GM12878 (cell line): ENCODE data around the gene CTSF. TPM values are rescaled to one million over a fixed set of nuclear protein-coding genes. Genes with fewer than 3 reads are reported as not detected.

ENCODE experiments used
- BHLHE40 ChIP-seq, 2 experiments: fragments of 450-650 bp in 1 of 2; IDR thresholded peaks; 2 replicates each; pipeline ENCODE4 v1.6.1; 2011 to 2017; ENCODE audit warnings: low read depth in 2 of 2, borderline replicate concordance in 1 of 2, improper control_type of control experiment in 1 of 2, low read length in 1 of 2, mild to moderate bottlenecking in 1 of 2
- EGR1 ChIP-seq, 2 experiments: IDR thresholded peaks; 1 replicate in 1 of 2; 2 replicates in 1 of 2; pipeline ENCODE4 v1.6.1; 2011 to 2012; ENCODE audit warnings: low read depth in 2 of 2, low read length in 2 of 2, borderline replicate concordance in 1 of 2, mild to moderate bottlenecking in 1 of 2, moderate library complexity in 1 of 2
- ELK1 ChIP-seq: IDR thresholded peaks from 2 replicates; pipeline ENCODE4 v1.6.1; 2012; ENCODE audit warnings: low read depth, low read length, improper control_type of control experiment
- EP300 ChIP-seq, 2 experiments: fragments of 150-350 bp in 1 of 2; IDR thresholded peaks; 2 replicates each; pipeline ENCODE4 v1.6.1; 2011 to 2012; ENCODE audit warnings: low read depth in 2 of 2, low read length in 2 of 2, borderline replicate concordance in 1 of 2, improper control_type of control experiment in 1 of 2, inconsistent platforms in 1 of 2; ENCODE audit not compliant: control insufficient read depth in 1 of 2
- FOS ChIP-seq: IDR thresholded peaks from 3 replicates; pipeline ENCODE4 v1.6.1; 2011; ENCODE audit warnings: borderline replicate concordance; ENCODE audit not compliant: insufficient read length; ENCODE audit errors: extremely low read depth
- FOXK2 ChIP-seq: fragments of 450-650 bp; IDR thresholded peaks from 2 replicates; pipeline ENCODE4 v1.6.1; 2017; ENCODE audit warnings: mild to moderate bottlenecking, moderate library complexity
- FOXM1 ChIP-seq: IDR thresholded peaks from 2 replicates; pipeline ENCODE4 v1.6.1; 2012; ENCODE audit warnings: low read depth, mild to moderate bottlenecking, inconsistent platforms, low read length, moderate library complexity
- HCFC1 ChIP-seq: fragments of 150-350 bp; IDR thresholded peaks from 2 replicates; pipeline ENCODE4 v1.6.1; 2014; ENCODE audit warnings: low read length
- HDAC6 ChIP-seq: fragments of 200-600 bp; sonication (generic); IDR thresholded peaks from one replicate; pipeline ENCODE4 v1.8.0; 2017; ENCODE audit warnings: antibody characterized with exemption; ENCODE audit not compliant: unreplicated experiment
- IRF3 ChIP-seq: fragments of 450-650 bp; IDR thresholded peaks from 2 replicates; pipeline ENCODE4 v1.6.1; 2014; ENCODE audit warnings: mild to moderate bottlenecking
- JUNB ChIP-seq: IDR thresholded peaks from 2 replicates; pipeline ENCODE4 v1.6.1; 2016; ENCODE audit warnings: antibody characterized with exemption, mild to moderate bottlenecking
- MAX ChIP-seq: IDR thresholded peaks from 2 replicates; pipeline ENCODE4 v1.6.1; 2012; ENCODE audit warnings: low read depth, low read length, improper control_type of control experiment
- MYC ChIP-seq: IDR thresholded peaks from 2 replicates; pipeline ENCODE4 v1.6.1; 2011; ENCODE audit warnings: mild to moderate bottlenecking, low read length, moderate library complexity, inconsistent platforms; ENCODE audit not compliant: insufficient read depth, insufficient replicate concordance, insufficient read length, severe bottlenecking
- NFYB ChIP-seq: IDR thresholded peaks from 2 replicates; pipeline ENCODE4 v1.6.1; 2011; ENCODE audit warnings: low read depth, mild to moderate bottlenecking, low read length, improper control_type of control experiment, moderate library complexity; ENCODE audit not compliant: insufficient read depth
- NR2F1 ChIP-seq: fragments of 450-650 bp; conservative IDR thresholded peaks from 2 replicates; pipeline ENCODE4 v1.6.1; 2017; ENCODE audit warnings: mild to moderate bottlenecking
- RCOR1 ChIP-seq: conservative IDR thresholded peaks from 2 replicates; pipeline ENCODE4 v1.6.1; 2012; ENCODE audit warnings: low read depth, low read length, improper control_type of control experiment
- SIX5 ChIP-seq: IDR thresholded peaks from 2 replicates; pipeline ENCODE4 v1.6.1; 2011; ENCODE audit warnings: mild to moderate bottlenecking, low read depth, low read length, moderate library complexity; ENCODE audit not compliant: severe bottlenecking
- SKIL ChIP-seq: fragments of 450-650 bp; IDR thresholded peaks from 2 replicates; pipeline ENCODE4 v1.6.1; 2017; ENCODE audit warnings: mild to moderate bottlenecking, low read depth, inconsistent platforms; ENCODE audit not compliant: poor library complexity, severe bottlenecking
- SP1 ChIP-seq: IDR thresholded peaks from one replicate; pipeline ENCODE4 v1.6.1; 2011; ENCODE audit warnings: low read depth, low read length
- SPI1 ChIP-seq: IDR thresholded peaks from 2 replicates; pipeline ENCODE4 v1.6.1; 2011; ENCODE audit warnings: low read depth, mild to moderate bottlenecking, low read length, moderate library complexity, borderline replicate concordance; ENCODE audit not compliant: insufficient read depth
- SREBF1 ChIP-seq: IDR thresholded peaks from 2 replicates; pipeline ENCODE4 v1.6.1; 2012; ENCODE audit warnings: mild to moderate bottlenecking, low read length
- SRF ChIP-seq, 2 experiments: IDR thresholded peaks; 2 replicates each; pipeline ENCODE4 v1.6.1; 2011; ENCODE audit warnings: low read depth in 2 of 2, low read length in 2 of 2, mild to moderate bottlenecking in 1 of 2, moderate library complexity in 1 of 2
- TAF1 ChIP-seq: IDR thresholded peaks from 2 replicates; pipeline ENCODE4 v1.6.1; 2011; ENCODE audit warnings: mild to moderate bottlenecking, low read depth, low read length, borderline replicate concordance
- TCF12 ChIP-seq: IDR thresholded peaks from 2 replicates; pipeline ENCODE4 v1.6.1; 2011; ENCODE audit warnings: low read depth, mild to moderate bottlenecking, low read length
- TCF7 ChIP-seq: IDR thresholded peaks from 2 replicates; pipeline ENCODE4 v1.6.1; 2014; ENCODE audit warnings: antibody characterized with exemption, borderline replicate concordance
- ZNF207 ChIP-seq: fragments of 450-650 bp; IDR thresholded peaks from 2 replicates; pipeline ENCODE4 v1.6.1; 2014; ENCODE audit warnings: antibody characterized with exemption, mild to moderate bottlenecking, borderline replicate concordance
- ZNF217 ChIP-seq: fragments of 450-650 bp; IDR thresholded peaks from 2 replicates; pipeline ENCODE4 v1.6.1; 2017; ENCODE audit warnings: antibody characterized with exemption, mild to moderate bottlenecking
- polyA plus RNA-seq, 11 experiments: library from polyadenylated mRNA; depleted of rRNA in 4 of 11; unstranded in 6 of 11; stranded (reverse) in 5 of 11; fragments of >200 nt; fragmentation: Nextera tagmentation in 4 of 11; fragmentation: Illumina TruSeq in 1 of 11; extraction: Ambion mirVana in 4 of 11; extraction: Trizol in 1 of 11; gene quantifications; 1 replicate in 1 of 11; 2 replicates in 10 of 11; pipeline versions ENCODE4 v1.2.1 to v1.2.3, GENCODE V29; 2011 to 2016; ENCODE audit warnings: inconsistent platforms in 2 of 11, missing spikeins in 2 of 11, low read depth in 1 of 11
- total RNA-seq, 4 experiments: library from RNA; depleted of rRNA in 3 of 4; stranded (reverse); fragments of >200 nt in 3 of 4; fragmentation: Illumina TruSeq in 1 of 4; extraction: Trizol in 1 of 4; gene quantifications; 2 replicates each; pipeline versions ENCODE4 v1.2.1 to v1.2.3, GENCODE V29; 2013 to 2021

The CTSF gene
- total and polyA plus RNA-seq, 10 of the 15 experiments (the other 5 are each of a cell fraction or from before 2014, with no cell fraction given): 0.11 to 0.41 (median 0.26) TPM; not detected in 4

GRCh38 chr11:66568124-66568916 lies at the start of gene CTSF (continued):
- TF ChIP-seq SIX5 (no peak), TCF7 (no peak), SREBF1 (no peak), EP300 (IDR thresholded peaks at IDR 0.05; ENCODE audit: borderline replicate concordance in 1 of 2, control insufficient read depth in 1 of 2, low read depth in 2 of 2, low read length in 2 of 2) (no peak), IRF3 (no peak), MAX (peak; percentile 84), JUNB (no peak), SRF (IDR thresholded peaks at IDR 0.05; ENCODE audit: low read depth in 2 of 2, low read length in 2 of 2) (no peak), HDAC6 (no peak), TCF12 (no peak), SPI1 (no peak), NR2F1 (no peak), RCOR1 (no peak), HCFC1 (no peak), EGR1 (IDR thresholded peaks at IDR 0.05; ENCODE audit: borderline replicate concordance in 1 of 2, low read depth in 2 of 2, low read length in 2 of 2) (no peak), NFYB (no peak), SP1 (no peak), FOXK2 (peak; percentile 70), SKIL (no peak), FOS (no peak), ELK1 (no peak), MYC (no peak), BHLHE40 (IDR thresholded peaks at IDR 0.05; ENCODE audit: borderline replicate concordance in 1 of 2, low read depth in 2 of 2, low read length in 1 of 2) (peak; percentile 25 to 68; a peak in 3 of 4 replicates), ZNF207 (no peak), FOXM1 (no peak), ZNF217 (no peak), TAF1 (no peak)
